OCI-LY3 (cell line): ENCODE data around the gene SNRPB.

Source experiments
- H2AFZ ChIP-seq: fragments of 200-600, 300-600 bp; shearing (Covaris generic); 2 replicates; pipeline ENCODE4 v1.6.0; 2014; ENCODE audit warnings: antibody characterized with exemption, low read depth, low read length
- H3K27ac ChIP-seq: fragments of 200-600, 300-600 bp; sonication (generic); 2 replicates; pipeline ENCODE4 v1.5.1; 2014; ENCODE audit warnings: mild to moderate bottlenecking, low read length, moderate library complexity, mixed read lengths
- H3K27me3 ChIP-seq: fragments of 200-600, 300-600 bp; sonication (generic); 2 replicates; pipeline ENCODE4 v1.6.1; 2014; ENCODE audit warnings: low read depth, low read length, mixed read lengths
- H3K36me3 ChIP-seq: fragments of 200-600, 300-600 bp; sonication (generic); replicated peaks from 2 replicates; pipeline ENCODE3; 2014; ENCODE audit warnings: low read depth, low read length, mixed read lengths
- H3K4me1 ChIP-seq: fragments of 300-600, 200-600 bp; sonication (generic); 2 replicates; pipeline ENCODE4 v1.6.1; 2014; ENCODE audit warnings: low read length, mixed read lengths
- H3K4me2 ChIP-seq: fragments of 200-600, 300-600 bp; sonication (generic); 2 replicates; pipeline ENCODE4 v1.6.1; 2014; ENCODE audit warnings: low read length, mixed read lengths
- H3K4me3 ChIP-seq: fragments of 300-600, 200-600 bp; sonication (generic); 2 replicates; pipeline ENCODE4 v1.5.1; 2014; ENCODE audit warnings: antibody characterized with exemption, mild to moderate bottlenecking, low read length, moderate library complexity
- H3K79me2 ChIP-seq: fragments of 300-600, 200-600 bp; shearing (Covaris generic); 2 replicates; pipeline ENCODE4 v1.6.1; 2014; ENCODE audit warnings: mild to moderate bottlenecking, low read length, mixed read lengths
- H3K9ac ChIP-seq: fragments of 300-600, 200-600 bp; shearing (Covaris generic); 2 replicates; pipeline ENCODE4 v1.6.0; 2014; ENCODE audit warnings: mild to moderate bottlenecking, low read length, moderate library complexity
- H3K9me3 ChIP-seq: fragments of 200-600, 300-600 bp; shearing (Covaris generic); 2 replicates; pipeline ENCODE4 v1.6.1; 2014; ENCODE audit warnings: low read length, mixed read lengths; ENCODE audit not compliant: insufficient read depth
- H4K20me1 ChIP-seq: fragments of 200-600, 300-600 bp; sonication (generic); 2 replicates; pipeline ENCODE4 v1.6.1; 2016; ENCODE audit warnings: low read length, mixed read lengths; ENCODE audit not compliant: insufficient read depth
- CTCF ChIP-seq: fragments of 200-600, 300-600 bp; sonication (generic); IDR thresholded peaks from 2 replicates; pipeline ENCODE4 v1.5.1; 2014; ENCODE audit warnings: antibody characterized with exemption, low read length, low read depth
- EZH2phosphoT487 ChIP-seq: fragments of 200-600 bp; shearing (Covaris generic); IDR thresholded peaks from 2 replicates; pipeline ENCODE4 v1.6.1; 2018; ENCODE audit warnings: antibody characterized with exemption, mixed run types, low read depth

The SNRPB gene

GRCh38 chr20:2430538-2430937 is 40.1 kb downstream of the SNRPB start:
- Histone ChIP-seq H3K36me3 (no peaks in the 10 kb centered on the region), H3K9me3 (no peaks in the 10 kb centered on the region), H3K79me2 (no peaks in the 10 kb centered on the region), H3K4me1 (no peaks in the 10 kb centered on the region), H3K4me2 (no peak overlapping the region), H3K9ac (no peak overlapping the region), H3K27me3 (peaks cover 8% of the 10 kb centered on the region), H2AFZ (no peak overlapping the region), H3K27ac (no peak overlapping the region), H4K20me1 (no peaks in the 10 kb centered on the region), H3K4me3 (no peak overlapping the region)
- no peak for TF ChIP-seq CTCF
- TF ChIP-seq EZH2phosphoT487, result no peak

GRCh38 chr20:2429051-2429450 is 41.5 kb downstream of the SNRPB start:
- Histone ChIP-seq H2AFZ (no peak overlapping the region), H3K36me3 (no peaks in the 10 kb centered on the region), H4K20me1 (no peaks in the 10 kb centered on the region), H3K9ac (no peak overlapping the region), H3K27ac (no peak overlapping the region), H3K27me3 (peaks cover 8% of the 10 kb centered on the region), H3K4me3 (no peak overlapping the region), H3K4me1 (no peaks in the 10 kb centered on the region), H3K4me2 (no peak overlapping the region), H3K9me3 (no peaks in the 10 kb centered on the region), H3K79me2 (no peaks in the 10 kb centered on the region)
- TF ChIP-seq EZH2phosphoT487, result no peak
- no peak for TF ChIP-seq CTCF

DNA sequence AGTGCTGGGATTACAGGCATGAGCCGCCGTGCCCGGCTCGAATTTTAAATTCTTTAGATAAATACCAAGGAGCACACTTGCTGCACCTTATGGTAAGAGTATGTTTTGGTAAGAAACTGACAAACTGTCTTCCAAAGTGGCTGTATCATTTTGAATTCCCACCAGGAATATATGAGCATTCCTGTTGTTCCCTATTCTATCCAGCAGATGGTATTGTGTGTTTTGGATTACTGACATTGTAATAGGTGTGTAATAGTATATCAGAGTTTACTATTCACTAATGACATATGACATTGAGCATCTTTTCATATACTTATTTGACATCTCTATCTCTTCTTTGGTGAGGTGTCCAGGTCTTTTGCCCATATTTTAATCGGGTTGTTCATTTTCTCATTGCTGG is 49.3 kb downstream of the SNRPB start:
- Histone ChIP-seq H3K4me1 (no peaks in the 10 kb centered on the region), H2AFZ (no peak overlapping the region), H3K27ac (no peak overlapping the region), H3K4me2 (no peak overlapping the region), H3K9me3 (no peaks in the 10 kb centered on the region), H3K36me3 (no peaks in the 10 kb centered on the region), H3K79me2 (no peaks in the 10 kb centered on the region), H3K9ac (no peak overlapping the region), H3K27me3 (peaks cover 13% of the 10 kb centered on the region), H3K4me3 (no peak overlapping the region), H4K20me1 (no peaks in the 10 kb centered on the region)
- TF ChIP-seq CTCF, result no peak
- no peak for TF ChIP-seq EZH2phosphoT487

GRCh38 chr20:2420510-2420909 is 50.1 kb downstream of the SNRPB start:
- H4K20me1 ChIP-seq, result no peaks in the 10 kb centered on the region
- no peak overlapping the region for H3K4me2 ChIP-seq
- peaks cover 16% of the 10 kb centered on the region for H3K27me3 ChIP-seq
- H3K9me3 ChIP-seq, result no peaks in the 10 kb centered on the region
- H3K79me2 ChIP-seq, result no peaks in the 10 kb centered on the region
- H3K4me3 ChIP-seq, result no peak overlapping the region
- TF ChIP-seq CTCF (no peak), EZH2phosphoT487 (no peak)
- H2AFZ ChIP-seq, result no peak overlapping the region
- no peak overlapping the region for H3K27ac ChIP-seq
- no peaks in the 10 kb centered on the region for H3K4me1 ChIP-seq
- H3K9ac ChIP-seq, result no peak overlapping the region
- no peaks in the 10 kb centered on the region for H3K36me3 ChIP-seq
